ENCODE measurements around the gene GNPAT.

GRCh38 chr1:231260351-231260750 is 19.3 kb downstream of the GNPAT start:
- TF ChIP-seq CTCF (conservative IDR thresholded peaks at IDR 0.05; ENCODE audit: low read depth, low read length) (no peak), EZH2 (IDR thresholded peaks at IDR 0.05; ENCODE audit: low read length, unreplicated experiment) (no peak), EZH2phosphoT487 (IDR thresholded peaks at IDR 0.05; ENCODE audit: borderline replicate concordance, low read length) (no peak)
